ENCODE data around the gene C1QL4. TPM values are rescaled to one million over a fixed set of nuclear protein-coding genes. Genes with fewer than 3 reads are reported as not detected.

C1QL4 gene
- total RNA-seq, result 0.38 TPM in 1 of 2 replicates, not detected in the other

DNA sequence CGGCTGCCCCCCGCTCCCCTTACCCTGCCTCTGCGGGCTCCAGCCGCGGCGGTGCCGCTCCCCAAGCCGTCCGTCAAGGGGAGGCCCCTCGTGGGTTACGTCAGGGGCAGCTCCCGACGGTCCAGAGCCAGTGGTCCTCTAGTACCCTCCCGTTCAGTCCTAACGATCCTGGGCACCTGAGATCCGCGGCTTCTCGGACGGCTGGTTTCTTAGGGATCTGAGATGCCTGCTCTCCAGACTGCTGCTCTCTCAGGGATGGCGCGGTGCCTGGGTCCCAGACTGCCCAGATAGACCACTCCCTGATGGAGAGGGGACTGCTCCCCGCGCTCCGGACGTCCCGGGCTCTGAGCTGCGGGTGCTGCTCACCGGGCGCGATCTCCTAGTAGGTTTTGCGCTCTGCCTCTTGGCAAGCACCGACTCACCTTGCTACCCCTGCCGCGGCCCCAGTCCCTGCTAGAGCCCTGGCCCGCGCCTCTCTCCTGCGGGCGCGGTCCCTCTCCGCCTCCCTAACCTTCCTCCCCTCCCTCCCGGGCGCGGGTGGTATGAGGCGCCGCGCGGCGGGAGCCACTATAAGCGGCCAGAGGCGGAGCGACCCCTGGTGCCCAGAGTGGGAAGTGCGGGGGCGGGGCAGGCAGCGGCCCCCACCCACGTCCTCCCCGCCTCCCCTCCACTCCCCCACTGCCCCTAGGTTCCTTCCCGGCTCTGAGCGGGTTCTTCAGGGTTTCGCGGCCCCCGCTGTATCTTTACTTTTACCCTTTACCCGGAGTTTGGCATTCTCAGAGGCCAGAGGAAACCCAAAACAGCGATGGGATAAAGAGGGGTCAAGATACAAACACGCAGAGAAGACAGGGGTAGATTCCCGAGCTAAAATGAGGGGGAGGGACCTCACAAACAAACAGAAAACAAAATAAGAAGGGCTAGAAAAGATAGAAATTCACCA lies at the start of gene C1QL4:
C1QL4 (minus strand) TSS at position 544 of the 940 bp plus-strand sequence. CDS start 711 bp downstream, outside the sequence.

GRCh38 chr12:49367381-49368239 lies 30.6 kb upstream of the C1QL4 start, which contains the start of gene SPATS2:
SPATS2 (plus strand) TSS chr12:49367462; CDS start chr12:49461013, 93,551 bp downstream.

GRCh38 chr12:49346659-49347310 lies 9.8 kb upstream of the C1QL4 start, which contains the start of gene DNAJC22:
DNAJC22 (plus strand) TSS chr12:49346888; CDS start chr12:49348873, 1,985 bp downstream.

DNA sequence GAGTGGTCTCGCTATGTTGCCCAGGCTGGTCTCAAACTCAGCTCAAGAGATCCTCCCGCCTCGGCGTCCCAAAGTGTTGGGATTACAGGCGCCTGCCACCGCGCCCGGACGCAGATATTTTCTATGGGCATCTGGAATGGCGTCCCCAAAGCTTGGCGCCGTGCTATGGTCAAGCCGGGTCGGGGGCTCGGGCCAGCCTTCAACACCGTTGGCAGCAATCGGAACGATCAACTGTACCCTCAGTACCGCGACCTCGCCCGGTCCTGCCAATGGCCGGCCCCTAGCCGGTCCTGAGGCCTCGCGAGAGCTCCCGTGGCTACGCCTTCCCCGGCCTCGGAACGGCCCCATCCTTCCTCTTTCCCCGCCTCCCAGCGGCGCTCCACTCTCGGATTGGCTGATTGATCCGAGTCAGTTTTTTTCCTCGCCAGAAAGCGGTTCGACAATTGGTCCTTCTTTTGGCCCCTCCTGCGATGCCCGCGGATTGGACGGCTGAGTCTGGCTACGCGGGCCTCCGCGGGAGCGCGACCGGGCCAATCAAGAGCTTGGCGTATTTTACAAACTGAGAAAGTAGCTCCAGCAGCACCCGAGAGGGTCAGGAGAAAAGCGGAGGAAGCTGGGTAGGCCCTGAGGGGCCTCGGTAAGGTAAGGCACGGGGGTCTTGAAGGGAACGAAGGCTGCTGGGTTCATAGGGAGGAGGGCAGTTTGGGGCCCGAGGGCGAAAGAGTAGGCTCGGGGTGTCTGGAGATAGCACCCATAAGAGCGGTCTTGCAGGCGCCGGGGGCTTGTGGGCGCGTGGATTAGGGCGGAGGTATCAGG lies 14.1 kb downstream of the C1QL4 start, which contains the start of gene TROAP:
TROAP (plus strand) TSS at position 548 of the 816 bp plus-strand sequence. CDS start 354 bp downstream, outside the sequence.

DNA sequence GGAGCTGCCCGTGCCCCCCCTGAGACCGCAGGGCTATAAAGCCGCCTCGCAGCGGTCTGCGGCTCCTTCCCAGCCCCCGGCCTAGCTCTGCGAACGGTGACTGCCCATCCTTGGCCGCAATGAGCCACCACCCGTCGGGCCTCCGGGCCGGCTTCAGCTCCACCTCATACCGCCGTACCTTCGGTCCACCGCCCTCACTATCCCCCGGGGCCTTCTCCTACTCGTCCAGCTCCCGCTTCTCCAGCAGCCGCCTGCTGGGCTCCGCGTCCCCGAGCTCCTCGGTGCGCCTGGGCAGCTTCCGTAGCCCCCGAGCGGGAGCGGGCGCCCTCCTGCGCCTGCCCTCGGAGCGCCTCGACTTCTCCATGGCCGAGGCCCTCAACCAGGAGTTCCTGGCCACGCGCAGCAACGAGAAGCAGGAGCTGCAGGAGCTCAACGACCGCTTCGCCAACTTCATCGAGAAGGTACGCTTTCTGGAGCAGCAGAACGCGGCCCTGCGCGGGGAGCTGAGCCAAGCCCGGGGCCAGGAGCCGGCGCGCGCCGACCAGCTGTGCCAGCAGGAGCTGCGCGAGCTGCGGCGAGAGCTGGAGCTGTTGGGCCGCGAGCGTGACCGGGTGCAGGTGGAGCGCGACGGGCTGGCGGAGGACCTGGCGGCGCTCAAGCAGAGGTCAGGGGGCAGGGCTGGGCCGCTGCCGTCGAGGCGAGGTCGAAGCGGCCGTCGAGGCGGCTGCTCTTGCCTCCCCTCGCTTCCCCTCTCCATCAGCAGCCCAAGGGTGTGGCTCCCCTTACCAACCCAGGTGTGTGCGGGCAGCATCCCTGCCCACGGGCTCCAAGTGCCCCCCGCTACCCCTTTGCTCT lies 41.7 kb downstream of the C1QL4 start, which contains the start of gene PRPH:
PRPH (plus strand) TSS at position 66 of the 855 bp plus-strand sequence; CDS start at position 120, 54 bp downstream.

Other genes with a start within 250 kb of the C1QL4 start
- not detected in 2 replicates for gene DHH, start 242.4 kb downstream of the C1QL4 start, total RNA-seq
- 10.8 and 25.9 TPM in 2 replicates for gene LMBR1L, start 226.3 kb downstream of the C1QL4 start, total RNA-seq
- 1,252 and 3,423 TPM in 2 replicates for gene TUBA1B, start 205.8 kb downstream of the C1QL4 start, total RNA-seq
- 80.7 and 95.5 TPM in 2 replicates for gene TUBA1A, start 148.1 kb downstream of the C1QL4 start, total RNA-seq
- 721 and 1,538 TPM in 2 replicates for gene TUBA1C, start 72.1 kb downstream of the C1QL4 start, total RNA-seq
- gene PRPH, start 42.0 kb downstream of the C1QL4 start, total RNA-seq, result 0.16 TPM in 1 of 2 replicates, not detected in the other
- gene TROAP, start 13.9 kb downstream of the C1QL4 start, total RNA-seq, result 6.7 and 23.1 TPM in 2 replicates
- 0.11 TPM in 1 of 2 replicates, not detected in the other for gene DNAJC22, start 9.7 kb upstream of the C1QL4 start, total RNA-seq
- gene SPATS2, start 30.3 kb upstream of the C1QL4 start, total RNA-seq, result 24.4 and 31.1 TPM in 2 replicates
- 0.39 TPM in 1 of 2 replicates, not detected in the other for gene KCNH3, start 201.8 kb upstream of the C1QL4 start, total RNA-seq
- 69.7 and 76.0 TPM in 2 replicates for gene MCRS1, start 231.0 kb upstream of the C1QL4 start, total RNA-seq

Measured in hair follicular keratinocyte (primary cell).